GM18870 (cell line): ENCODE results near the gene BTBD9.

Experiments
- ATAC-seq: cut with Tn5 transposase; IDR thresholded peaks from one replicate; pipeline ENCODE4 v1.9.1; 2021; ENCODE audit warnings: moderate library complexity; ENCODE audit not compliant: unreplicated experiment

The BTBD9 gene

GRCh38 chr6:38603496-38603895, 36.2 kb downstream of the BTBD9 start:
- ATAC-seq, result no peak

GRCh38 chr6:38599966-38600550, 39.7 kb downstream of the BTBD9 start:
- ATAC-seq, result no peak

- ATAC-seq, result no peak
Observed at GRCh38 chr6:38599261-38599660, 40.5 kb downstream of the BTBD9 start.

DNA sequence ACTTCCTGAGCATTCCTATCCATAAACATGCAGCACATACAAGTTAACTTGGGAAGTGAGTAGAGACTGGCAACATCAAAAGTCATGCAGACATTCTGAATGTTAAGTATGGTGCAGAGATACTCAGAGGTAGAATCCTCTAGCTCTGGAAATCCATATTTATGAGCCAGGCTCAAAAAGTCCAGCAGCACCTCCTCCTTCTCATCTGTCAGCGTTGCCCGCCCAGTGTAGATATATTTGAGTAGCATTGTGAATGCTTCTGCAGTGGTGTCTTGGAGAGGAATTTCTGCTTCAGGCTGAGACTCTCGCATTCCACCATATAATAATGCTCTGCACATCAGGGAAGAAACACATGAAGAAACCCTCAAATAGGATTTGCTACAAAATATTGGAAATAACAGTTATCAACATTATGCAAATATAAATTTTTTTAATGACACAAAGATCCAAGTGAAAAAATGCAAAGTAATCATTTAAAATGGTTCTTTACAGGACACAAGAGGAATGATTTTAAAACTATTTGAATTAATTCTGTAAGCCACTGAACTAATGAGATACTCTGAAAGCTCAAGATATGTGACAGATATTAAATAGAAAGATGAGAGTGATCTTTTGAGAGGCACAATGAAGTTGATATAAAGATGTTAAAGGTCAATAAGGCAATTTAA, 45.6 kb downstream of the BTBD9 start:
- no peak for ATAC-seq

GRCh38 chr6:38593409-38593808, 46.3 kb downstream of the BTBD9 start:
- ATAC-seq, result no peak

- ATAC-seq, result no peak
Observed at GRCh38 chr6:38591439-38591838, 48.3 kb downstream of the BTBD9 start.

- no peak for ATAC-seq
Observed at GRCh38 chr6:38589367-38589720, 50.4 kb downstream of the BTBD9 start.

DNA sequence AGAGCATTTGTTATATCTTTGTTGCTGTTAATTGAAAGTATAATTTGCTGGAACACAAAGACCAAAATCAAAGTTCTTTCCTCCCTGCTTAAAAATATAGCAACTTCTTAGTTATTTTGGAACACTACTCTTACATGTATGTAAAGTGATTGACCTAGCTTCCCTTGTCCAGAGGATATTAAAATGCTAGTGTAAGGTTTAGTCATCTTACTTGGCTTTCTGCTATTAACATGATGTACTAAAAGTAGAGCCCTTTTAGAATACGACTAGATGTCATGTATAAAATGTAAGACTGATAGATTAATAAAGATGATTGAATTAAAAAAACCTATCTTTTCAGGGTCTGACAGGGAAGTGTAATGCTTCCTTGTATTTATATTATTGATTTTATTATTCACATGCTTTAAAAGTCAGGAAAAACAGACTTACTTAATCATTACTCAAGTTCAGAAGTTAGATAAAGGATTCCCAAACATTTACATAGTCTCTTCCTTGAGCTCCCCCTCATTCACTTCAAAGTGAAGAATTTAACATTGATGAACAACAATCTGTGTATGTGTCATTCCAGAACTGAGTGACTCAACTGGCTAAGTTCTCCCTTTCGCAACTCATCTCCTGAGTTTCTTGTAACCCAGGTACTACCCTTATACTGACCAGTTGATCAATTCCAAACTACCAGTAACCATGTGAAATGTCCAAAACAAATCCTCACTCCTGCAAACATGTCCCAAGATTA, 50.9 kb downstream of the BTBD9 start:
- ATAC-seq, result no peak

DNA sequence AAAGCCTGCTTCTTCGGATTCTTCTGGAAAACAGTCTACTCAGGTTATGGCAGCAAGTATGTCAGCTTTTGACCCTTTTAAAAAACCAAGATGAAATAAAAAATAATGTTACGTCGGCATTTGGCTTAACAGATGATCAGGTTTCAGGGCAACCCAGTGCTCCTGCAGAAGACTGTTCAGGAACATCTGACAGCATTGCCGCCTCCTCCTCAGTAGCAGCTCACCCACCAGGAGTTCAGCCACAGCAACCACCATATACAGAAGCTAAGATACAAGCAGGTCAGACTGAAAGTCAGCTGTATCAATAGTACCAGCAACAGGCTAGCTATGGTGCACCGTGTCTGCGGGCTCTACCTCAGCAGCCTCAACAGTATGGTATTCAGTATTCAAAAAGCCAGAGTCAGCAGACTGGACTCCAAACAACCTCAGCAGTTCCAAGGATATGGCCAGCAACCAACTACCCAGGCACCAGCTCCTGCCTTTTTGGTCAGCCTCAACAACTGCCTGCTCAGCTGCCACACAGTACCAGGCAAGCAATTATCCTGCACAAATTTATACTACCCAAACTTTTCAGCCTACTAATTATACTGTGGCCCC, 51.9 kb downstream of the BTBD9 start:
- ATAC-seq, result no peak

DNA sequence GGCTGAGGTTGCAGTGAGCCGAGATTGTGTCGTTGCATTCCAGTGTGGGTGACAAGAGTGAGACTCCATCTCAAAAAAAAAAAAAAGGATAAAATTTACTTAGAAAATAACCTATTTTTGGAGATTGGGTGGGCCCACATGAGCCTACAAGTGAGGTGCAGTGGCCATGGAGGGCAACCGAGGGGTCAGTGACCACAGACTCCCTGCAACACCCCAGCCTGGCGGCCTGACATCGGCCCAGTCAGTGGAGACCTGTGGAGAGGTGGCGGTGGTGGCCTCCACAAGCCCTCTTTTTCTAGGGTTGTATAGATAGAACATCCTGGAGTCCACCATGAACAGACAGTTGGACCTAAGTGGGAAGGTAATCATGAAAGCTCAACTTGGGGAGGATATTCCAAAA, 52.7 kb downstream of the BTBD9 start:
- ATAC-seq, result no peak

DNA sequence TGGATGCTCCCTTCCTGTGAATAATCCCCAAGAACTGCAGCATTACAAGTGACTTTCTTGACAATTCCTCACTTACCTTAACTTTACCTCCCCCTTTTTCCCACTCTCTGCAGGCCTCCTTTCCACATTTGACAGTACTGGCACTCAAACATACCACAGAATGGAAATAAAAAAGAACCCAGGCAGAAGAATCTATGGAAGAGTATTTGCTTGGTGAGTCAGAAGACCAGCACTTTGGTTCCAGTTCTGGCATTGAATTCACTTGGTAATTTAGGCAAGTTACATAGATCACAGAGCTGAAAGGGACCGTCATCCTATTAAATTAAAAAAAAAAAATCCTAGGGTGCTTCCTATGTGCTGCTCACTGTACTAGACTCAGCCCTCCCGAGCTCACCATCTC, 55.0 kb downstream of the BTBD9 start:
- ATAC-seq, result no peak

DNA sequence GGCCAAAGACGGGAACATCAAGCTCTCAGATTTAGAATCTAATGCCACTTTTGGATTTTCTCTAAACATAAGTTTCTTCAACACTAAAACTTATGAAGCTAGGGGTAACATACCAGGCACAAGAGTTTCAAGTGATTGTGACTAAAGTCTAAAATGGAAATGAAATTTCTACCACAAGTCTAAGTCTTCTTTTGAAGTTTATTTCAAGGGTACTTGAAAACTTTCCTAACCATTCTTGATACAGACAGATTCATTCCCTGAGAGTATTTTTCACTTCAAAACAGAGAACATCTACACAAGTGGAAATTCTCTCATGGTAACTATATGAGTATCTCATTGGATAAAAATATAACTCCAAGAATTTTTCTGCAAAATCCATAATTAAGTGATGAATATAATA, 56.2 kb downstream of the BTBD9 start:
- no peak for ATAC-seq

DNA sequence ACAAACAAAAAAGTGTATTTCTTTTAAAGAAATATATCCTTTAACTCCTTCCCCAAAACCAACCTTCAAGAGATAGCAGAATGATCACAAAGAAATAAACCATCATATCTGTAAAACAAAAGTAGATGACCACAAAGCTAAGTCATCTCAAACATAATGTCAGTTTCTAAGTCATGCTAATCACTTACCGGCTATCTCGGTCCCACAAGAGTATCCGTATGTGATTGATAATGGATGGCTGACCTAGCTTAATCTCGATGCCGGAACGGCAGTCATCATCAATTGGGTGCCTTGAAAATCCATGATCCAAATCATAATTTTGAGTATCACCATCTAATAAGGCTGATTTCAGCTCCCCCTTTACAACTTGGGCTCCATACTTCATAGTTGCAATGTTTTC, 59.7 kb downstream of the BTBD9 start:
- ATAC-seq, result no peak

DNA sequence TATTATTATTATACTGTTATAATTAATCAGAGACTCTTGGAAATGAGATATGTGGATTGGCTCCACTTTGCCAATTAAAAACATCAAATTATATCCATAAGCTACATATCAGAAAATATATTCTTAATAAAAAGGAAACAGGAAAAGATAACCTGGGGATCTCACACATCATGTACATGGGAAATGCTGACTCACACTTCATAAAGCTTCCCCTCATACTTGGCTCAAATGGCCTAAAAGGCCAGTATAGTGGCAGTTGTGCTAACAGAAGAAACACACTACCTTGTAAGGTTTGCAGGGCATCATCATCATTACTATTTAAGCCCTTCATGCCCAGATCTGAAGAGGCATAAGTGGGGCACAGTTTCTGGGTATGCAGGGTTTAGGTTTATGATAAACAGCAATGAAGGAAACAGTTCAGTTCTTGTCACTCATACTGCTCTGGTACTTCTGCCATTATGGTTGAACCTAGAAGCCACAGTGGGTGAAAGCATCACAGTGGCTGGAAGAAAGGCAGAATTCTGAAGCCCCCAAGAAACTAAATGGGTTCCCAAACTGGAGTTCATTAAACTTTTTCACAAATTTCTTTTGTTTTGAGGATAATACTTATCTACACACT, 60.6 kb downstream of the BTBD9 start:
- no peak for ATAC-seq

- ATAC-seq, result no peak
Observed at GRCh38 chr6:38578075-38578474, 61.7 kb downstream of the BTBD9 start.

DNA sequence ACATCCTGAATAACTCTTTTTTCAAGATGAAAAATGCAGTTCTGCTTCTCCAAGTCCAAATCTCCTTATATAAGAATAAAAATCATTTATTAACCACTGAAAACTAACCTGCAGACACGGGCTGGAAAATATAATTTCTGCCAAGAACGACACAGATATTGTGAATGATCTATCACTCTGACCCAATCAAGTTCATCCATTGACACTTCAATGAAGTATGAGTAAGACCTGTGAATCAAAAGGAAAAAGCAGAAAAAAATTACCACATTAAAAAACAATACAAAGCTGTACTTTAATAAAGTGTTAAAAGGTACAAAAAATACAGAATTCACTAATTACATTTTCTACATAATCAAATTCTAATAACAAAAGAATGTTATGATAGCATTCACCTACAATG, 62.2 kb downstream of the BTBD9 start:
- ATAC-seq, result no peak

DNA sequence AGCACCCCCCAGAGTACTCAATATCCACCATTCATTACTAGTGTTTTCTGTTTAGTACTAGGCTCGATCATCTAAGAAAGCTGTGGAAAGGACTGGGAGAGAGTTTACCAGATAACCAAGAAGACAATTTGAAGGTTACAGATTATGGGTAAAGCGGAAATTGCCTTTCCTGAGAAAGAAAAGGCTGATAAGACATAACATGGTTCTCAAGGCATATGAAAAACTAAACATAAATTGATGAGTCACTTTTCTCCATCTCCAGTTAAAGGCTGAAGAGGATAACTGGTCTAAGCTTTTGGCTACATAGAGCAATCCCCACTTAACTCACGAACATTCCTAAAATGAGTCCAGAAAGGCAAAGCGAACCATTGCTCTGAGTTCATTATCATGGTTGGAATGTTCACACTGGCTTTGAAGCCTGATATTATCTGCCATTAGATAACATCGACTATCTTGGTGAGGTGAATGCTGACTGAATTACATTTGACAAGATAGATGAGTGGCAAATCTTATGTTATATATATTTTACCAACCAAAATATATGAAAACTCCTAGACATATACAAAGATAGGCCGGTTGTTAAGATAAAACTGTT, 65.8 kb downstream of the BTBD9 start:
- no peak for ATAC-seq

DNA sequence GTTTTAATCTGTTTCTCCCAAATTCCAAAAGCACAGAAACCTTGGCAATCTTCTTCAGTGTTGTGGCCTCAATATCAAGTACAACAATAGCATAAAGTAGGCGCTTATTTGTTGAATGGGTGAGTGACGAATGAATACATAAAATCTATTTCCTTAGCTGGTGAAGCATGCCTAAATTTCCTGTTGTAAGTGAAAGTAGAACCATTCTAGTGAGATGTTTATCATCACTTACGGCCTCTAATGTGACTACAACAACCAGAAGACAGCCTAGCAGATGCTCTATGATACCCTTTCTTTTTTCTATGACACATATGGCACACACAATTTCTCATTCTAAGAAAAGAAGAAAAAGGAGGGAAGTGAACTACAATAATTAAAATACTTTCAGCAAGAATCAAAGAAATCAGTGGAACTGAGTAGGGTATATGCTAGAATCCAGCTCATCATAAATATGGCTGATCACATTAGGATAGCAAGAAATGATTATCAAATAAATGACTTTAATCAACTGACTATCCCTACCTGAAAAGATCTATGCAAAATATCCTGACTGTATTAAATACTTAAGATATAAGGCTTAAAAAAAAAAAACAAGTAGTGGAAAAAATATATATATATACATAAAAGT, 67.4 kb downstream of the BTBD9 start:
- peak; percentile 74 for ATAC-seq

- no peak for ATAC-seq
Observed at GRCh38 chr6:38571721-38572120, 68.0 kb downstream of the BTBD9 start.

DNA sequence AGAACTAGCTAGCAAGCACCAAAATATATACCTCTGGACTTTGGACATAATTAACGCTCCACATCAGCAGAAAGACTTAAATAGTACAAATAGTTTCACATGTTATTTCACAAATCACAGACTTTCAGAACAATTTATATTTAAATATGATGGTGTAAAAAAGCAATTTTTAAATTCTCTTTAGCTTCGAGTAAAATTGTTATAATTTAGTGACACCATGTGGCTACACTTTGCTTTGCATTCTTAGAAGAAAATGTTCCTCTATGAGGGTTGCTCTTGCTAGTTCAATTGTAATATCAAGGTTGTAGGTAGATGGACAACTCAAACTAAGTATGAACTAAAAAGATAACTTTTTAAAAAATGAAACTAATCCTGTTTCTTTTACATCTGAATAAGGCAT, 69.0 kb downstream of the BTBD9 start:
- no peak for ATAC-seq

- no peak for ATAC-seq
Observed at GRCh38 chr6:38567436-38567835, 72.3 kb downstream of the BTBD9 start.
